Activated T-cell treated with anti-CD3 and anti-CD28 coated beads, Interleukin-2, amount 50 U/mL, for 72 hours (primary cell): ENCODE measurements around the gene CBX1. TPM values are rescaled to one million over a fixed set of nuclear protein-coding genes. Genes with fewer than 3 reads are reported as not detected.
A peak's percentile ranks its signal among the peaks of the same experiment; 100 is the strongest.

Source experiments
- ATAC-seq, 2 donors: fragments of 150-1000 bp; cut with Tn5 transposase; replicated peaks in 1 of 2; 2 replicates each; pipeline ENCODE4 v1.10.0; 2021; ENCODE audit warnings: moderate library complexity in 2 of 2, mild to moderate bottlenecking in 1 of 2
- DNase-seq, 2 donors: peaks; one replicate each; pipeline ENCODE4 v3.0.0; 2021 to 2022; ENCODE audit warnings: mixed read lengths in 1 of 2
- H3K27ac Mint-ChIP-seq: one replicate; pipeline ENCODE4 v1.8.0; 2022; ENCODE audit warnings: mild to moderate bottlenecking, moderate library complexity, mixed read lengths
- H3K27me3 Mint-ChIP-seq: one replicate; pipeline ENCODE4 v1.8.0; 2022; ENCODE audit warnings: low read depth, mixed read lengths
- H3K36me3 Mint-ChIP-seq, 2 donors: one replicate each; pipeline ENCODE4 v1.8.0; 2022; ENCODE audit warnings: mixed read lengths in 2 of 2, mild to moderate bottlenecking in 1 of 2; ENCODE audit not compliant: insufficient read depth in 2 of 2
- H3K4me1 Mint-ChIP-seq: one replicate; pipeline ENCODE4 v1.8.0; 2022; ENCODE audit warnings: low read depth, mixed read lengths
- H3K4me3 Mint-ChIP-seq, 2 donors: one replicate each; pipeline ENCODE4 v1.8.0; 2022; ENCODE audit warnings: mild to moderate bottlenecking in 2 of 2, mixed read lengths in 2 of 2, moderate library complexity in 2 of 2
- H3K9me3 Mint-ChIP-seq, 2 donors: one replicate each; pipeline ENCODE4 v1.8.0; 2022; ENCODE audit warnings: mixed read lengths in 2 of 2
- total RNA-seq, 2 donors: library from RNA; stranded (reverse); gene quantifications; one replicate each; pipeline ENCODE4 v1.2.3, GENCODE V29; 2022

CBX1 gene
- total RNA-seq, 2 donors from 2014 or later = 47.0 to 62.3 TPM

GRCh38 chr17:48110761-48111160, 9.5 kb upstream of the CBX1 start:
- peaks cover 4 to 22% of the 10 kb centered on the region in 2 donors for H3K36me3 Mint-ChIP-seq
- DNase-seq = no peak
- peaks cover 0 to 5% of the 10 kb centered on the region in 2 donors for H3K9me3 Mint-ChIP-seq
- peak overlapping the region; percentile 79 for H3K27ac Mint-ChIP-seq
- no peak for ATAC-seq
- H3K4me1 Mint-ChIP-seq = peaks cover 71% of the 10 kb centered on the region
- no peaks in the 10 kb centered on the region for H3K27me3 Mint-ChIP-seq
- peak overlapping the region; percentile 66 to 99 for H3K4me3 Mint-ChIP-seq

GRCh38 chr17:48107137-48108055, 6.1 kb upstream of the CBX1 start, which contains the start of gene SNX11:
Gene SNX11 (plus strand): TSS chr17:48107766. CDS start chr17:48112044, 4,278 bp downstream.
- Mint-ChIP-seq H3K4me3 (peak within 1 kb of the TSS; percentile 98 to 99), H3K27ac (peak within 1 kb of the TSS; percentile 99), H3K36me3 (peaks cover 10 to 16% of the 10 kb centered on the region in 2 donors), H3K4me1 (peaks cover 72% of the 10 kb centered on the region), H3K27me3 (no peaks in the 10 kb centered on the region), H3K9me3 (peaks cover 5 to 8% of the 10 kb centered on the region in 2 donors)
- peak; percentile 95 to 97 for DNase-seq
- ATAC-seq = peak; percentile 92 to 93

- peaks cover 72% of the 10 kb centered on the region for H3K4me1 Mint-ChIP-seq
- peaks cover 4 to 5% of the 10 kb centered on the region in 2 donors for H3K9me3 Mint-ChIP-seq
- H3K4me3 Mint-ChIP-seq = peak overlapping the region; percentile 98 to 99
- ATAC-seq (no peak), DNase-seq (no peak)
- peak overlapping the region; percentile 99 for H3K27ac Mint-ChIP-seq
- H3K36me3 Mint-ChIP-seq = peaks cover 7 to 10% of the 10 kb centered on the region in 2 donors
- H3K27me3 Mint-ChIP-seq = no peaks in the 10 kb centered on the region
Observed at GRCh38 chr17:48106802-48107136, 5.5 kb upstream of the CBX1 start.

- peak overlapping the region in 1 of 2 donors; percentile 38 for H3K4me3 Mint-ChIP-seq
- H3K36me3 Mint-ChIP-seq = peaks cover 7 to 9% of the 10 kb centered on the region in 2 donors
- H3K9me3 Mint-ChIP-seq = peaks cover 3 to 5% of the 10 kb centered on the region in 2 donors
- peaks cover 72% of the 10 kb centered on the region for H3K4me1 Mint-ChIP-seq
- DNase-seq (no peak), ATAC-seq (no peak)
- H3K27ac Mint-ChIP-seq = no peak overlapping the region
- H3K27me3 Mint-ChIP-seq = no peaks in the 10 kb centered on the region
Observed at GRCh38 chr17:48104440-48104839, 3.2 kb upstream of the CBX1 start.

GRCh38 chr17:48102798-48103715, 1.8 kb upstream of the CBX1 start:
- ATAC-seq (no peak), DNase-seq (peak; percentile 17 to 36)
- H3K4me1 Mint-ChIP-seq = peaks cover 64% of the 10 kb centered on the region
- H3K36me3 Mint-ChIP-seq = peaks cover 8 to 10% of the 10 kb centered on the region in 2 donors
- no peaks in the 10 kb centered on the region for H3K27me3 Mint-ChIP-seq
- H3K27ac Mint-ChIP-seq = no peak overlapping the region
- peak overlapping the region; percentile 32 to 64 for H3K4me3 Mint-ChIP-seq
- H3K9me3 Mint-ChIP-seq = peaks cover 3 to 5% of the 10 kb centered on the region in 2 donors

GRCh38 chr17:48102043-48102750, 919 bp upstream of the CBX1 start:
- peak overlapping the region; percentile 77 for H3K27ac Mint-ChIP-seq
- no peaks in the 10 kb centered on the region for H3K27me3 Mint-ChIP-seq
- H3K4me3 Mint-ChIP-seq = peak overlapping the region; percentile 74 to 100
- peaks cover 59% of the 10 kb centered on the region for H3K4me1 Mint-ChIP-seq
- ATAC-seq (no peak), DNase-seq (no peak)
- H3K9me3 Mint-ChIP-seq = peaks cover 3 to 5% of the 10 kb centered on the region in 2 donors
- peaks cover 7% of the 10 kb centered on the region in 2 donors for H3K36me3 Mint-ChIP-seq

- Mint-ChIP-seq H3K4me1 (peaks cover 58% of the 10 kb centered on the region), H3K36me3 (peaks cover 7% of the 10 kb centered on the region in 2 donors), H3K9me3 (peaks cover 3 to 5% of the 10 kb centered on the region in 2 donors), H3K4me3 (peak overlapping the region; percentile 91 to 100), H3K27ac (no peak overlapping the region), H3K27me3 (no peaks in the 10 kb centered on the region)
- DNase-seq (no peak), ATAC-seq (no peak)
Observed at GRCh38 chr17:48100591-48101011, 677 bp downstream of the CBX1 start.

GRCh38 chr17:48100160-48100559, 1.1 kb downstream of the CBX1 start:
- peaks cover 7 to 9% of the 10 kb centered on the region in 2 donors for H3K36me3 Mint-ChIP-seq
- peak overlapping the region; percentile 91 to 100 for H3K4me3 Mint-ChIP-seq
- no peaks in the 10 kb centered on the region for H3K27me3 Mint-ChIP-seq
- H3K4me1 Mint-ChIP-seq = peaks cover 63% of the 10 kb centered on the region
- H3K9me3 Mint-ChIP-seq = peaks cover 3 to 5% of the 10 kb centered on the region in 2 donors
- ATAC-seq (no peak), DNase-seq (no peak)
- H3K27ac Mint-ChIP-seq = no peak overlapping the region

GRCh38 chr17:48095611-48096010, 5.7 kb downstream of the CBX1 start:
- DNase-seq (no peak), ATAC-seq (no peak)
- H3K36me3 Mint-ChIP-seq = peaks cover 0 to 7% of the 10 kb centered on the region in 2 donors
- no peaks in the 10 kb centered on the region for H3K27me3 Mint-ChIP-seq
- peaks cover 30% of the 10 kb centered on the region for H3K4me1 Mint-ChIP-seq
- H3K4me3 Mint-ChIP-seq = no peak overlapping the region
- no peak overlapping the region for H3K27ac Mint-ChIP-seq
- no peaks in the 10 kb centered on the region for H3K9me3 Mint-ChIP-seq

GRCh38 chr17:48093341-48094045, 7.8 kb downstream of the CBX1 start:
- Mint-ChIP-seq H3K9me3 (no peaks in the 10 kb centered on the region), H3K27ac (no peak overlapping the region), H3K4me1 (peaks cover 16% of the 10 kb centered on the region), H3K4me3 (no peak overlapping the region), H3K27me3 (no peaks in the 10 kb centered on the region), H3K36me3 (peaks cover 0 to 6% of the 10 kb centered on the region in 2 donors)
- no peak for DNase-seq
- no peak for ATAC-seq

GRCh38 chr17:48084932-48085331, 16.3 kb downstream of the CBX1 start:
- no peak overlapping the region for H3K4me3 Mint-ChIP-seq
- no peaks in the 10 kb centered on the region for H3K36me3 Mint-ChIP-seq
- peaks cover 13% of the 10 kb centered on the region for H3K4me1 Mint-ChIP-seq
- no peak for ATAC-seq
- H3K27ac Mint-ChIP-seq = no peak overlapping the region
- no peaks in the 10 kb centered on the region for H3K9me3 Mint-ChIP-seq
- H3K27me3 Mint-ChIP-seq = no peaks in the 10 kb centered on the region
- no peak for DNase-seq

GRCh38 chr17:48081858-48082257, 19.4 kb downstream of the CBX1 start:
- no peak for DNase-seq
- H3K27me3 Mint-ChIP-seq = no peaks in the 10 kb centered on the region
- no peaks in the 10 kb centered on the region for H3K36me3 Mint-ChIP-seq
- no peak overlapping the region for H3K4me3 Mint-ChIP-seq
- no peak overlapping the region for H3K27ac Mint-ChIP-seq
- ATAC-seq = no peak
- H3K9me3 Mint-ChIP-seq = no peaks in the 10 kb centered on the region
- peaks cover 13% of the 10 kb centered on the region for H3K4me1 Mint-ChIP-seq
